Measurements from ENCODE around the gene PAWR.

Gene PAWR

GRCh38 chr12:79690638-79691510, at the start of gene PAWR (continued):
- TF ChIP-seq, protein P1, sequence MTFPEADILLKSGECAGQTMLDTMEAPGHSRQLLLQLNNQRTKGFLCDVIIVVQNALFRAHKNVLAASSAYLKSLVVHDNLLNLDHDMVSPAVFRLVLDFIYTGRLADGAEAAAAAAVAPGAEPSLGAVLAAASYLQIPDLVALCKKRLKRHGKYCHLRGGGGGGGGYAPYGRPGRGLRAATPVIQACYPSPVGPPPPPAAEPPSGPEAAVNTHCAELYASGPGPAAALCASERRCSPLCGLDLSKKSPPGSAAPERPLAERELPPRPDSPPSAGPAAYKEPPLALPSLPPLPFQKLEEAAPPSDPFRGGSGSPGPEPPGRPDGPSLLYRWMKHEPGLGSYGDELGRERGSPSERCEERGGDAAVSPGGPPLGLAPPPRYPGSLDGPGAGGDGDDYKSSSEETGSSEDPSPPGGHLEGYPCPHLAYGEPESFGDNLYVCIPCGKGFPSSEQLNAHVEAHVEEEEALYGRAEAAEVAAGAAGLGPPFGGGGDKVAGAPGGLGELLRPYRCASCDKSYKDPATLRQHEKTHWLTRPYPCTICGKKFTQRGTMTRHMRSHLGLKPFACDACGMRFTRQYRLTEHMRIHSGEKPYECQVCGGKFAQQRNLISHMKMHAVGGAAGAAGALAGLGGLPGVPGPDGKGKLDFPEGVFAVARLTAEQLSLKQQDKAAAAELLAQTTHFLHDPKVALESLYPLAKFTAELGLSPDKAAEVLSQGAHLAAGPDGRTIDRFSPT (tag by site-specific recombination; IDR thresholded peaks at IDR 0.05) = no peak
- TF ChIP-seq ZNF157 (tag by site-specific recombination; IDR thresholded peaks at IDR 0.05) (no peak), KLF9 (tag by site-specific recombination; IDR thresholded peaks at IDR 0.05; ENCODE audit: low read depth) (peak; percentile 39; the same call in 1 of the 2 replicates), EGR2 (tag by site-specific recombination; IDR thresholded peaks at IDR 0.05; ENCODE audit: low read depth) (peak; percentile 59; the same call in 1 of the 2 replicates), ZNF768 (tag by site-specific recombination; IDR thresholded peaks at IDR 0.05) (no peak), ZNF792 (tag by site-specific recombination; IDR thresholded peaks at IDR 0.05) (0 out of 2 replicates have a peak, but pooled peaks have one; percentile 25), ZNF302 (tag by site-specific recombination; IDR thresholded peaks at IDR 0.05; ENCODE audit: low read depth) (no peak)

GRCh38 chr12:79737875-79738718, 47.3 kb upstream of the PAWR start:
- H3K36me3 ChIP-seq (ENCODE audit: control insufficient read depth in 2 of 2, insufficient read depth in 1 of 2, low read length in 2 of 2) = no peaks in the 10 kb centered on the region
- H3K27ac ChIP-seq (ENCODE audit: extremely low read depth, low read depth, low read length) = no peak overlapping the region
- CTCF ChIA-PET = interaction anchor here (0.7 to 3.4 kb wide), 16 partner anchors 11 to 438 kb away, joined by 3 to 20 read pairs (median 3); no protein-coding TSS in a partner anchor
- POLR2A ChIA-PET = no interaction called here
- H3K9me3 ChIP-seq (ENCODE audit: control insufficient read depth, insufficient read depth, low read depth, low read length) = no peaks in the 10 kb centered on the region
- TF ChIP-seq ZNF148 (tag by site-specific recombination; IDR thresholded peaks at IDR 0.05; ENCODE audit: borderline replicate concordance) = no peak
- TF ChIP-seq EGR2 (tag by site-specific recombination; IDR thresholded peaks at IDR 0.05; ENCODE audit: low read depth) = no peak
- TF ChIP-seq ZNF549 (tag by site-specific recombination; IDR thresholded peaks at IDR 0.05) = no peak
- no peak for TF ChIP-seq ZNF785 (tag by site-specific recombination; IDR thresholded peaks at IDR 0.05)
- no peak for TF ChIP-seq ZNF24 (tag by site-specific recombination; IDR thresholded peaks at IDR 0.05)
- TF ChIP-seq ZNF660 (tag by site-specific recombination; IDR thresholded peaks at IDR 0.05) = peak; percentile 59; the same call in 1 of the 2 replicates
- TF ChIP-seq ZNF292 (tag by site-specific recombination; IDR thresholded peaks at IDR 0.05; ENCODE audit: borderline replicate concordance, low read depth) = no peak
- TF ChIP-seq ZNF654 (tag by site-specific recombination; IDR thresholded peaks at IDR 0.05; ENCODE audit: low read depth) = peak; percentile 82
- no peak for TF ChIP-seq ZSCAN16 (tag by site-specific recombination; IDR thresholded peaks at IDR 0.05)
- no peak overlapping the region for H3K4me3 ChIP-seq (ENCODE audit: low read depth, low read length)
- H3K4me1 ChIP-seq (ENCODE audit: control insufficient read depth, insufficient read depth, low read length) = no peaks in the 10 kb centered on the region

DNA sequence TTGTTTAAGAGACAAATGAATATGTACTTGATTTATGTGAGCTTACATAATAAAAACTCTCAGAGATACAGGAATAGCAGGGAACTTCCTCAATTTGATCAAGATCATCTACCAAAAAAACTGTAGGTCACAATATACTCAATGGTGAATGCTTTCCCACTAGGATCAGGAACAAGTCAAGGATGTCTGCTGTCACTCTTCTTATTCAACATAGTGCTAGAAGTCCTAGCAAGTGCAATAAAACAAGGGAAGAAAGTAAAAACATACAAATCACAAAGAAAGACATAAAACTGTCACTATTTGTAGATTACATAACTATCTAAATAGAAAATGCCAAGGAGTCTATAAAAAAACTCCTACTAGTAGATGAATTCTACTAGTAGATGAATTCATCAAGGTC, 41.9 kb upstream of the PAWR start:
- Histone ChIP-seq H3K4me3 (ENCODE audit: low read depth, low read length) (no peak overlapping the region), H3K9me3 (ENCODE audit: control insufficient read depth, insufficient read depth, low read depth, low read length) (no peaks in the 10 kb centered on the region), H3K36me3 (ENCODE audit: control insufficient read depth in 2 of 2, insufficient read depth in 1 of 2, low read length in 2 of 2) (no peaks in the 10 kb centered on the region), H3K4me1 (ENCODE audit: control insufficient read depth, insufficient read depth, low read length) (no peaks in the 10 kb centered on the region), H3K27ac (ENCODE audit: extremely low read depth, low read depth, low read length) (no peak overlapping the region)
- CTCF ChIA-PET = interaction anchor here (0.5 to 1.2 kb wide), 3 partner anchors 153 to 325 kb away, joined by 3 read pairs; no protein-coding TSS in a partner anchor
- POLR2A ChIA-PET = interaction anchor here (0.6 kb wide), 1 partner anchor 205 kb away, joined by 4 read pairs; no protein-coding TSS in a partner anchor
- TF ChIP-seq, protein P2, sequence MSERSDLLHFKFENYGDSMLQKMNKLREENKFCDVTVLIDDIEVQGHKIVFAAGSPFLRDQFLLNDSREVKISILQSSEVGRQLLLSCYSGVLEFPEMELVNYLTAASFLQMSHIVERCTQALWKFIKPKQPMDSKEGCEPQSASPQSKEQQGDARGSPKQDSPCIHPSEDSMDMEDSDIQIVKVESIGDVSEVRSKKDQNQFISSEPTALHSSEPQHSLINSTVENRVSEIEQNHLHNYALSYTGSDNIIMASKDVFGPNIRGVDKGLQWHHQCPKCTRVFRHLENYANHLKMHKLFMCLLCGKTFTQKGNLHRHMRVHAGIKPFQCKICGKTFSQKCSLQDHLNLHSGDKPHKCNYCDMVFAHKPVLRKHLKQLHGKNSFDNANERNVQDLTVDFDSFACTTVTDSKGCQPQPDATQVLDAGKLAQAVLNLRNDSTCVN (tag by site-specific recombination; optimal IDR thresholded peaks at IDR 0.05) = no peak
- TF ChIP-seq ZNF473 (tag by site-specific recombination; IDR thresholded peaks at IDR 0.05) (no peak), ZNF513 (tag by site-specific recombination; IDR thresholded peaks at IDR 0.05) (no peak)
- TF ChIP-seq, protein P3, sequence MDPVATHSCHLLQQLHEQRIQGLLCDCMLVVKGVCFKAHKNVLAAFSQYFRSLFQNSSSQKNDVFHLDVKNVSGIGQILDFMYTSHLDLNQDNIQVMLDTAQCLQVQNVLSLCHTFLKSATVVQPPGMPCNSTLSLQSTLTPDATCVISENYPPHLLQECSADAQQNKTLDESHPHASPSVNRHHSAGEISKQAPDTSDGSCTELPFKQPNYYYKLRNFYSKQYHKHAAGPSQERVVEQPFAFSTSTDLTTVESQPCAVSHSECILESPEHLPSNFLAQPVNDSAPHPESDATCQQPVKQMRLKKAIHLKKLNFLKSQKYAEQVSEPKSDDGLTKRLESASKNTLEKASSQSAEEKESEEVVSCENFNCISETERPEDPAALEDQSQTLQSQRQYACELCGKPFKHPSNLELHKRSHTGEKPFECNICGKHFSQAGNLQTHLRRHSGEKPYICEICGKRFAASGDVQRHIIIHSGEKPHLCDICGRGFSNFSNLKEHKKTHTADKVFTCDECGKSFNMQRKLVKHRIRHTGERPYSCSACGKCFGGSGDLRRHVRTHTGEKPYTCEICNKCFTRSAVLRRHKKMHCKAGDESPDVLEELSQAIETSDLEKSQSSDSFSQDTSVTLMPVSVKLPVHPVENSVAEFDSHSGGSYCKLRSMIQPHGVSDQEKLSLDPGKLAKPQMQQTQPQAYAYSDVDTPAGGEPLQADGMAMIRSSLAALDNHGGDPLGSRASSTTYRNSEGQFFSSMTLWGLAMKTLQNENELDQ (tag by site-specific recombination; IDR thresholded peaks at IDR 0.05; ENCODE audit: low read depth) = no peak
